K562 (cell line): Measurements from ENCODE around the gene PIEZO2. TPM values are rescaled to one million over a fixed set of nuclear protein-coding genes. Genes with fewer than 3 reads are reported as not detected.

ENCODE experiments used
- ATAC-seq: fragments of 200-7000 bp; cut with Tn5 transposase; 3 replicates; pipeline ENCODE4 v1.9.1; 2020; ENCODE audit warnings: moderate library complexity
- BruUV-seq: library from RNA; stranded (reverse); fragments of 400-500 nt; replicated peaks from 2 replicates; lab custom pipeline; 2021; lab: Mats Ljungman, UMichigan
- CTCF ChIA-PET: fragments of 300-600 bp; formaldehyde crosslinking; extraction: SDS; loops from one replicate; lab custom pipeline; 2021; ENCODE audit warnings: low intra/inter-chr PET ratio; lab: Yijun Ruan, JAX
- POLR2A ChIA-PET: fragments of 300-600, 350-650 bp; sonication (Branson Sonifier 250); formaldehyde crosslinking; extraction: SDS; loops from one replicate; lab custom pipeline; 2021; ENCODE audit warnings: antibody characterized with exemption, inconsistent platforms; lab: Yijun Ruan, JAX
- DNase-seq, 4 experiments: peaks; one replicate each; pipeline versions ENCODE4 v3.0.0 to v3.0.0-alpha.2; 2011 to 2018; ENCODE audit warnings: low spot score in 3 of 4, mixed read lengths in 3 of 4; ENCODE audit errors: extremely low read depth in 1 of 4
- FAIRE-seq: peaks from 2 replicates; lab custom pipeline; 2011; peaks lifted over from hg19 to GRCh38; lab: Jason Lieb, UNC
- H2AFZ ChIP-seq: 2 replicates; pipeline ENCODE4 v1.6.0; 2011; ENCODE audit warnings: low read depth, low read length, control low read depth, inconsistent platforms
- H3K27ac ChIP-seq: fragments of 200-600 bp; 3 replicates; pipeline ENCODE4 v1.8.0; 2011; ENCODE audit warnings: low read depth, mild to moderate bottlenecking, control low read depth, inconsistent platforms, low read length, moderate library complexity, mixed read lengths; ENCODE audit errors: extremely low read depth
- H3K27me3 ChIP-seq, 2 experiments: fragments of 300-600 bp in 1 of 2; 2 replicates in 1 of 2; 3 replicates in 1 of 2; pipeline versions ENCODE4 v1.6.0 to v1.8.0; 2011; ENCODE audit warnings: inconsistent platforms in 2 of 2, low read length in 2 of 2, mild to moderate bottlenecking in 1 of 2, mixed read lengths in 1 of 2, moderate library complexity in 1 of 2; ENCODE audit not compliant: control insufficient read depth in 2 of 2, insufficient read depth in 2 of 2
- H3K36me3 ChIP-seq: fragments of 300-600 bp; 3 replicates; pipeline ENCODE4 v1.8.0; 2011; ENCODE audit warnings: mild to moderate bottlenecking, low read length, inconsistent platforms; ENCODE audit not compliant: control insufficient read depth, insufficient read depth
- H3K4me1 ChIP-seq, 2 experiments: fragments of 200-600 bp in 1 of 2; replicated peaks in 1 of 2; 2 replicates in 1 of 2; 3 replicates in 1 of 2; pipeline versions ENCODE4 v1.5.1 to v1.8.0; 2011; ENCODE audit warnings: inconsistent platforms in 2 of 2, low read length in 2 of 2, mild to moderate bottlenecking in 1 of 2, mixed read lengths in 1 of 2, moderate library complexity in 1 of 2; ENCODE audit not compliant: control insufficient read depth in 2 of 2, insufficient read depth in 2 of 2
- H3K4me2 ChIP-seq: 2 replicates; pipeline ENCODE4 v1.6.1; 2011; ENCODE audit warnings: low read length, control low read depth, inconsistent platforms, mixed read lengths; ENCODE audit not compliant: insufficient read depth
- H3K4me3 ChIP-seq: fragments of 200-600 bp; sonication (generic), shearing (Covaris generic); 2 replicates; pipeline ENCODE4 v1.5.1; 2016; ENCODE audit warnings: control low read depth, inconsistent platforms
- H3K79me2 ChIP-seq: fragments of 200-600 bp; 3 replicates; pipeline ENCODE4 v1.8.0; 2011; ENCODE audit warnings: low read length, inconsistent platforms; ENCODE audit not compliant: control insufficient read depth, insufficient read depth
- H3K9ac ChIP-seq, 2 experiments: 2 replicates each; pipeline versions ENCODE4 v1.6.0 to v1.6.1; 2011; ENCODE audit warnings: low read depth in 2 of 2, low read length in 2 of 2, control low read depth in 1 of 2, inconsistent platforms in 1 of 2, mild to moderate bottlenecking in 1 of 2, mixed read lengths in 1 of 2; ENCODE audit not compliant: insufficient read depth in 1 of 2
- H3K9me1 ChIP-seq: one replicate; pipeline ENCODE4 v1.6.0; 2011; ENCODE audit warnings: inconsistent platforms, mild to moderate bottlenecking, low read length, moderate library complexity; ENCODE audit not compliant: control insufficient read depth, insufficient read depth
- H3K9me3 ChIP-seq: replicated peaks from 2 replicates; pipeline ENCODE4 v1.5.1; 2011; ENCODE audit warnings: low read depth, low read length, inconsistent platforms; ENCODE audit not compliant: control insufficient read depth, insufficient read depth
- H4K20me1 ChIP-seq: replicated peaks from 2 replicates; pipeline ENCODE4 v1.6.1; 2011; ENCODE audit warnings: low read length, inconsistent platforms, mixed read lengths; ENCODE audit not compliant: control insufficient read depth, insufficient read depth
- ARID2 ChIP-seq: fragments of 450-650 bp; IDR thresholded peaks from 2 replicates; pipeline ENCODE4 v1.6.1; 2017; ENCODE audit warnings: antibody characterized with exemption, mild to moderate bottlenecking
- BRCA1 ChIP-seq, 2 experiments: fragments of 450-650 bp in 1 of 2; sonication (generic) in 1 of 2; formaldehyde crosslinking in 1 of 2; IDR thresholded peaks; 2 replicates each; pipeline versions ENCODE4 v1.5.0 to v1.6.1; 2017 to 2020; ENCODE audit warnings: mild to moderate bottlenecking in 1 of 2, missing genetic modification reagents in 1 of 2
- CEBPG ChIP-seq, 3 experiments: fragments of 200-800 bp in 1 of 3; sonication (Bioruptor generic) in 1 of 3; sonication (generic) in 1 of 3; formaldehyde crosslinking in 1 of 3; IDR thresholded peaks in 2 of 3; conservative IDR thresholded peaks in 1 of 3; 2 replicates each; pipeline versions ENCODE4 v1.6.1 to v1.8.0; 2016 to 2022; ENCODE audit warnings: missing compliant biosample characterization in 2 of 3, missing genetic modification characterization in 2 of 3, mild to moderate bottlenecking in 1 of 3, missing genetic modification reagents in 1 of 3
- CHCHD3 ChIP-seq: fragments of 250-450 bp; sonication (Bioruptor Pico); IDR thresholded peaks from 2 replicates; pipeline ENCODE4 v2.1.2; 2022; ENCODE audit warnings: mild to moderate bottlenecking
- FOXA3 ChIP-seq, 2 experiments: fragments of 450-650 bp in 1 of 2; sonication (generic) in 1 of 2; formaldehyde crosslinking; IDR thresholded peaks in 1 of 2; conservative IDR thresholded peaks in 1 of 2; 2 replicates each; pipeline versions ENCODE4 v1.4.0 to v1.8.0; 2020 to 2022; ENCODE audit warnings: mild to moderate bottlenecking in 2 of 2, missing genetic modification reagents in 1 of 2
- HOXB6 ChIP-seq: fragments of 250-450 bp; sonication (Bioruptor Pico); IDR thresholded peaks from 2 replicates; pipeline ENCODE4 v1.5.1; 2022; ENCODE audit warnings: mild to moderate bottlenecking, borderline replicate concordance
- HSF4 ChIP-seq: fragments of 250-450 bp; sonication (Bioruptor Pico); IDR thresholded peaks from 2 replicates; pipeline ENCODE4 v2.1.2; 2022; ENCODE audit warnings: mild to moderate bottlenecking, moderate library complexity, borderline replicate concordance
- NCOA1 ChIP-seq: fragments of 450-650 bp; IDR thresholded peaks from 2 replicates; pipeline ENCODE4 v1.6.1; 2016; ENCODE audit warnings: low read depth
- NR4A1 ChIP-seq, 2 experiments: fragments of 250-450 bp in 1 of 2; fragments of 450-650 bp in 1 of 2; sonication (Bioruptor Pico) in 1 of 2; IDR thresholded peaks; 2 replicates each; pipeline versions ENCODE4 v1.4.0 to v1.6.1; 2016 to 2020; ENCODE audit warnings: mild to moderate bottlenecking in 2 of 2, missing compliant biosample characterization in 1 of 2, missing genetic modification characterization in 1 of 2, moderate library complexity in 1 of 2
- RBM15 ChIP-seq: fragments of 200-400 bp; formaldehyde crosslinking; IDR thresholded peaks from 2 replicates; pipeline ENCODE4 v1.6.1; 2018; ENCODE audit warnings: mild to moderate bottlenecking, low read length, moderate library complexity; ENCODE audit not compliant: insufficient read depth
- SMAD4 ChIP-seq: fragments of 250-450 bp; sonication (Bioruptor Pico); conservative IDR thresholded peaks from 2 replicates; pipeline ENCODE4 v1.8.0; 2021; ENCODE audit warnings: inconsistent platforms, mild to moderate bottlenecking, moderate library complexity
- STAT5B ChIP-seq: fragments of 250-450 bp; sonication (Bioruptor Pico); IDR thresholded peaks from 2 replicates; pipeline ENCODE4 v1.8.0; 2021; ENCODE audit warnings: mild to moderate bottlenecking, inconsistent platforms
- XRCC4 ChIP-seq: IDR thresholded peaks from one replicate; pipeline ENCODE4 v1.6.1; 2011; ENCODE audit not compliant: insufficient read depth, insufficient read length; ENCODE audit errors: extremely low read depth
- ZNF347 ChIP-seq: fragments of 450-650 bp; formaldehyde crosslinking; IDR thresholded peaks from 2 replicates; pipeline ENCODE4 v1.4.0; 2020; ENCODE audit warnings: low read depth, mild to moderate bottlenecking, moderate library complexity
- ZNF639 ChIP-seq, 2 experiments: fragments of 200-800 bp in 1 of 2; sonication (Bioruptor generic) in 1 of 2; sonication (generic) in 1 of 2; formaldehyde crosslinking in 1 of 2; IDR thresholded peaks in 1 of 2; conservative IDR thresholded peaks in 1 of 2; 2 replicates each; pipeline versions ENCODE4 v1.5.0 to v1.6.1; 2016 to 2020; ENCODE audit warnings: missing compliant biosample characterization in 1 of 2, missing genetic modification characterization in 1 of 2, missing genetic modification reagents in 1 of 2
- WGBS: fragments of 100-300 bp; shearing (Covaris generic); methylation state at CpG from one replicate; pipeline ENCODE4 v1.1.6; 2016; ENCODE audit warnings: low coverage, mixed read lengths; ENCODE audit not compliant: insufficient coverage; ENCODE audit errors: missing lambda C conversion rate; 5-methylcytosine and 5-hydroxymethylcytosine counted together
- in situ Hi-C: fragments of 300-500 bp; cut with MboI; formaldehyde crosslinking; loops from 4 replicates; pipeline ENCODE4 v1.15.0; 2018; ENCODE audit warnings: inconsistent platforms, mixed read lengths
- intact Hi-C: fragments of 100-400 bp; cut with micrococcal nuclease; formaldehyde crosslinking; loops from 2 replicates; pipeline ENCODE4 v1.14.2; 2022
- polyA plus RNA-seq, 8 experiments: library from polyadenylated mRNA; depleted of rRNA in 4 of 8; stranded (reverse) in 5 of 8; unstranded in 3 of 8; fragments of >200 nt; fragmentation: Nextera tagmentation in 2 of 8; fragmentation: Illumina TruSeq in 1 of 8; extraction: Ambion mirVana in 2 of 8; extraction: Trizol in 1 of 8; gene quantifications; 2 replicates each; pipeline versions ENCODE4 v1.2.1 to v1.2.3, GENCODE V29; 2011 to 2014; ENCODE audit warnings: inconsistent platforms in 1 of 8, missing spikeins in 1 of 8
- total RNA-seq, 7 experiments: library from RNA; depleted of rRNA in 6 of 7; stranded (reverse); fragments of >200 nt in 6 of 7; fragmentation: Illumina TruSeq in 2 of 7; extraction: Trizol in 2 of 7; gene quantifications; 2 replicates each; pipeline versions ENCODE4 v1.2.1 to v1.2.3, GENCODE V29; 2011 to 2021; ENCODE audit warnings: low replicate concordance in 1 of 7

PIEZO2 gene
- total and polyA plus RNA-seq, 9 of the 15 experiments (the other 6 are each of a cell fraction or from before 2014, with no cell fraction given) = 0.54 to 4.1 (median 2.0) TPM

- Histone ChIP-seq H3K4me2 (no peak overlapping the region), H3K27me3 (no peaks in the 10 kb centered on the region), H3K79me2 (no peaks in the 10 kb centered on the region), H3K9me3 (no peaks in the 10 kb centered on the region), H3K4me3 (no peak overlapping the region), H4K20me1 (no peaks in the 10 kb centered on the region), H3K27ac (no peak overlapping the region), H3K36me3 (no peaks in the 10 kb centered on the region), H2AFZ (no peak overlapping the region), H3K4me1 (no peaks in the 10 kb centered on the region), H3K9ac (no peak overlapping the region), H3K9me1 (no peaks in the 10 kb centered on the region)
- in situ Hi-C loops = no loop called here
- intact Hi-C loops = no loop called here
- POLR2A ChIA-PET = no interaction called here
- FAIRE-seq (no peak), DNase-seq (no peak), ATAC-seq (no peak)
- no TSS peak for BruUV-seq
- TF ChIP-seq HOXB6 (CRISPR knock-in tag) (no peak), ARID2 (no peak), HSF4 (CRISPR knock-in tag) (no peak), ZNF347 (CRISPR knock-in tag) (no peak), RBM15 (no peak), NCOA1 (no peak), CHCHD3 (CRISPR knock-in tag) (no peak), XRCC4 (no peak)
- CTCF ChIA-PET = no interaction called here
- WGBS = 3% methylated on average over 2 of the region's 2 CpGs
Measured at GRCh38 chr18:10863026-10863425, 286.3 kb downstream of the PIEZO2 start.

- H3K4me2 ChIP-seq = no peak overlapping the region
- H3K9ac ChIP-seq = no peak overlapping the region
- H3K27ac ChIP-seq = no peak overlapping the region
- ChIA-PET POLR2A (no interaction called here), CTCF (no interaction called here)
- no peaks in the 10 kb centered on the region for H3K4me1 ChIP-seq
- intact Hi-C loops = no loop called here
- TF ChIP-seq CEBPG (CRISPR knock-in tag; IDR thresholded peaks at IDR 0.05) = no peak
- TF ChIP-seq CEBPG (tag; conservative IDR thresholded peaks at IDR 0.05 in 1 of 2, IDR thresholded peaks at IDR 0.05 in 1 of 2) = no peak
- TF ChIP-seq STAT5B (CRISPR knock-in tag) = no peak
- no peak for TF ChIP-seq BRCA1 (IDR thresholded peaks at IDR 0.05)
- TF ChIP-seq BRCA1 (CRISPR knock-in tag; IDR thresholded peaks at IDR 0.05) = no peak
- no peak for TF ChIP-seq FOXA3 (CRISPR knock-in tag; conservative IDR thresholded peaks at IDR 0.05 in 1 of 2, IDR thresholded peaks at IDR 0.05 in 1 of 2)
- no peak for TF ChIP-seq ZNF639 (CRISPR knock-in tag; conservative IDR thresholded peaks at IDR 0.05 in 1 of 2, IDR thresholded peaks at IDR 0.05 in 1 of 2)
- TF ChIP-seq SMAD4 (CRISPR knock-in tag) = no peak
- no peak for TF ChIP-seq NR4A1 (CRISPR knock-in tag; IDR thresholded peaks at IDR 0.05)
- no peak for TF ChIP-seq NR4A1 (tag; IDR thresholded peaks at IDR 0.05)
- H3K4me3 ChIP-seq = no peak overlapping the region
- H3K9me3 ChIP-seq = no peaks in the 10 kb centered on the region
- no peaks in the 10 kb centered on the region for H3K36me3 ChIP-seq
- in situ Hi-C loops = no loop called here
- H3K9me1 ChIP-seq = no peaks in the 10 kb centered on the region
- no peaks in the 10 kb centered on the region for H3K79me2 ChIP-seq
- no peak for DNase-seq
- H4K20me1 ChIP-seq = no peaks in the 10 kb centered on the region
- H2AFZ ChIP-seq = no peak overlapping the region
- no peak for FAIRE-seq
- H3K27me3 ChIP-seq = no peaks in the 10 kb centered on the region
- ATAC-seq = no peak
- no TSS peak for BruUV-seq
- 2% methylated on average over 6 of the region's 6 CpGs for WGBS
Measured at GRCh38 chr18:10860928-10861327, 288.4 kb downstream of the PIEZO2 start.
